HL-60 (cell line): ENCODE results near the gene DAZAP1.

Experiments
- DNase-seq, 2 experiments: peaks; one replicate each; pipeline ENCODE4 v3.0.0-alpha.2; 2010 to 2020; ENCODE audit warnings: low read depth in 1 of 2, low spot score in 1 of 2
- H3K27ac ChIP-seq: fragments of 250-450 bp; sonication (Bioruptor Pico); replicated peaks from 2 replicates; pipeline ENCODE4 v1.5.1; 2020; ENCODE audit warnings: mild to moderate bottlenecking, moderate library complexity
- H3K27me3 ChIP-seq: fragments of 250-450 bp; sonication (Bioruptor Pico); 2 replicates; pipeline ENCODE4 v1.5.1; 2021; ENCODE audit warnings: mild to moderate bottlenecking, moderate library complexity; ENCODE audit not compliant: insufficient read depth, poor library complexity, severe bottlenecking
- H3K4me3 ChIP-seq: replicated peaks from 2 replicates; pipeline ENCODE4 v1.5.1; 2011; ENCODE audit warnings: mild to moderate bottlenecking, control low read depth, low read length; ENCODE audit not compliant: insufficient read depth
- CTCF ChIP-seq: IDR thresholded peaks from one replicate; pipeline ENCODE4 v1.5.1; 2011; ENCODE audit warnings: low read length, control low read depth, inconsistent platforms; ENCODE audit not compliant: insufficient read depth
- GABPA ChIP-seq: IDR thresholded peaks from 2 replicates; pipeline ENCODE4 v1.6.1; 2012; ENCODE audit warnings: low read depth
- POLR2AphosphoS5 ChIP-seq: IDR thresholded peaks from 2 replicates; pipeline ENCODE4 v1.6.1; 2012; ENCODE audit warnings: low read depth
- SPI1 ChIP-seq: IDR thresholded peaks from 2 replicates; pipeline ENCODE4 v1.6.1; 2012; ENCODE audit warnings: low read depth, mild to moderate bottlenecking, borderline replicate concordance
- TF ChIP-seq, protein P1 (sequence below): IDR thresholded peaks from 2 replicates; pipeline ENCODE4 v1.6.1; 2012; ENCODE audit warnings: low read depth; ENCODE audit not compliant: insufficient replicate concordance

Gene DAZAP1

GRCh38 chr19:1385816-1386215 is 21.6 kb upstream of the DAZAP1 start:
- H3K27ac ChIP-seq, result no peak overlapping the region
- no peak overlapping the region for H3K4me3 ChIP-seq
- no peaks in the 10 kb centered on the region for H3K27me3 ChIP-seq
- DNase-seq, result no peak
- TF ChIP-seq GABPA (no peak), POLR2AphosphoS5 (no peak), SPI1 (no peak), CTCF (no peak)
- TF ChIP-seq, protein P1, sequence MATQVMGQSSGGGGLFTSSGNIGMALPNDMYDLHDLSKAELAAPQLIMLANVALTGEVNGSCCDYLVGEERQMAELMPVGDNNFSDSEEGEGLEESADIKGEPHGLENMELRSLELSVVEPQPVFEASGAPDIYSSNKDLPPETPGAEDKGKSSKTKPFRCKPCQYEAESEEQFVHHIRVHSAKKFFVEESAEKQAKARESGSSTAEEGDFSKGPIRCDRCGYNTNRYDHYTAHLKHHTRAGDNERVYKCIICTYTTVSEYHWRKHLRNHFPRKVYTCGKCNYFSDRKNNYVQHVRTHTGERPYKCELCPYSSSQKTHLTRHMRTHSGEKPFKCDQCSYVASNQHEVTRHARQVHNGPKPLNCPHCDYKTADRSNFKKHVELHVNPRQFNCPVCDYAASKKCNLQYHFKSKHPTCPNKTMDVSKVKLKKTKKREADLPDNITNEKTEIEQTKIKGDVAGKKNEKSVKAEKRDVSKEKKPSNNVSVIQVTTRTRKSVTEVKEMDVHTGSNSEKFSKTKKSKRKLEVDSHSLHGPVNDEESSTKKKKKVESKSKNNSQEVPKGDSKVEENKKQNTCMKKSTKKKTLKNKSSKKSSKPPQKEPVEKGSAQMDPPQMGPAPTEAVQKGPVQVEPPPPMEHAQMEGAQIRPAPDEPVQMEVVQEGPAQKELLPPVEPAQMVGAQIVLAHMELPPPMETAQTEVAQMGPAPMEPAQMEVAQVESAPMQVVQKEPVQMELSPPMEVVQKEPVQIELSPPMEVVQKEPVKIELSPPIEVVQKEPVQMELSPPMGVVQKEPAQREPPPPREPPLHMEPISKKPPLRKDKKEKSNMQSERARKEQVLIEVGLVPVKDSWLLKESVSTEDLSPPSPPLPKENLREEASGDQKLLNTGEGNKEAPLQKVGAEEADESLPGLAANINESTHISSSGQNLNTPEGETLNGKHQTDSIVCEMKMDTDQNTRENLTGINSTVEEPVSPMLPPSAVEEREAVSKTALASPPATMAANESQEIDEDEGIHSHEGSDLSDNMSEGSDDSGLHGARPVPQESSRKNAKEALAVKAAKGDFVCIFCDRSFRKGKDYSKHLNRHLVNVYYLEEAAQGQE, result no peak

GRCh38 chr19:1386945-1387683 is 20.3 kb upstream of the DAZAP1 start:
- Histone ChIP-seq H3K27ac (no peak overlapping the region), H3K27me3 (no peaks in the 10 kb centered on the region), H3K4me3 (no peak overlapping the region)
- DNase-seq, result no peak
- no peak for TF ChIP-seq SPI1
- no peak for TF ChIP-seq POLR2AphosphoS5
- TF ChIP-seq CTCF, result no peak
- TF ChIP-seq, protein P1, result no peak
- TF ChIP-seq GABPA, result no peak

DNA sequence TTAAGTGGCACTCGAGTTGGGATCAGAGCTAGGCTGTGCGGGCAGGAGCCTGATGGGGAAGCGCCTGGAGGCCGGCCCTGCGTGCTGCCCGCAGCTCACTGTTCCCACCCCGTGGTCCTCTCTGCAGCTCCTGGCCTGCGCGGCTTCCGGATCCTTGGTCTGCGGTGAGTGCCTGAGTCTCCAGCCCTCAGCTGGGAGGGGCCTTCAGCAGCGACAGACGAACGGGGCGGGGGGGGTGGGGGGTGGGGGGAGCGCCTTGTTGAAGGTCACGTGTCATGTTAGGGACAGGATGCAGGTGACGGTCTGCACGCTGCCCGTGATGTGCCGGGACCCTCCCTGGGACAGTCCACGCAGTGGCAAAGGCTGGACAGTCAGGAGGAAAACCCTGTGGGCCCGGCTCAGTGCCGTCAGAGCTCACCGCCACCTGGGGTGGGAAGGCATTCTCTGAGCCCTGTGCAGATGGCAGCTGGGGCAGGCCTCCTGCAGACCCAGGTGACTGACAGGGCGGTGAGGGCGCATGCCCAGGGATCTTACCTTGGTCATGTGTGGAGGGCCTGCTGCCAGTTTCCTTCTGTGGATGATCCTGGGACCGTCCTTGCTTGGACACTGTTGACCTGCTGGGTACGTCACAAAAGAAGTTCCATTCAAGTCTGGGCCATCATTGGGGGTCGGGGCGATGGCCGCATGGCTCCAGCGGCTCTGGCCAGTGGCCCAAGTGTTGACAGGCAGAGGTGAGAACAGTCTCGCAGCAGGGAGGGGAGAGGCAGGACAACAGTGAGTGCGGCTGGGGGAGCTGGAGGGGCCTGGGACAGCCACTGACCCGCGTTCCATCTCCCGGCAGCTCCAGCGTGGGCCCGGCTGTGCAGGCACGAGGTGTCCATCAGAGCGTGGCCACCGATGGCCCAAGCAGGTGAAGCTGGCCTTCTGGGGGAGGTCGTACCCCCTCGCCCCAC is 19.4 kb upstream of the DAZAP1 start:
- no peak for DNase-seq
- TF ChIP-seq GABPA, result no peak
- H3K27me3 ChIP-seq, result no peaks in the 10 kb centered on the region
- H3K27ac ChIP-seq, result no peak overlapping the region
- no peak overlapping the region for H3K4me3 ChIP-seq

DNA sequence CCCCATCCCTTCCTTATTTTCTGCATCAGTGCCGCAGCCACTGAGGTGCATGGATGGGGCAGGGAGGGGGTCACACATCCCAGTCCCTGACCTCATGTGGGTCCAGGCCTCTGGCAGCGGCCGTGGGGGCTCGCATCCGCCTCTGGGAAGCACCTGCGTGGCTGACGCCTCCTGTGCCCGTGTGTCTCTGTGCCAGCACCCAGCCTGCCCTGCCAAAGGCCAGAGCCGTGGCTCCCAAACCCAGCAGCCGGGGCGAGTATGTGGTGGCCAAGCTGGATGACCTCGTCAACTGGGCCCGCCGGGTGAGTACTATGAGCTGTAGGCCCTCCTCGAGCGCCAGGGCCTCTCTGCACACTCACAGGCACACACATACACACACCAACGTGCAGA is 18.8 kb upstream of the DAZAP1 start:
- Histone ChIP-seq H3K27me3 (no peaks in the 10 kb centered on the region), H3K27ac (no peak overlapping the region), H3K4me3 (no peak overlapping the region)
- no peak for DNase-seq
- no peak for TF ChIP-seq CTCF
- no peak for TF ChIP-seq POLR2AphosphoS5
- TF ChIP-seq, protein P1, result no peak
- TF ChIP-seq GABPA, result no peak
- TF ChIP-seq SPI1, result no peak
